Activated T-helper 1 cell treated with anti-CD3 and anti-CD28 coated beads, Interleukin-2, amount 50 U/mL, for 16 hours (primary cell): ENCODE measurements around the gene ENKUR.

Experiments used
- DNase-seq, 2 donors: peaks; one replicate each; pipeline ENCODE4 v3.0.0-alpha.2; 2020; ENCODE audit warnings: low read depth in 1 of 2, low spot score in 1 of 2

Gene ENKUR

GRCh38 chr10:24950439-24950838, 65.5 kb downstream of the ENKUR start:
- no peak for DNase-seq

DNA sequence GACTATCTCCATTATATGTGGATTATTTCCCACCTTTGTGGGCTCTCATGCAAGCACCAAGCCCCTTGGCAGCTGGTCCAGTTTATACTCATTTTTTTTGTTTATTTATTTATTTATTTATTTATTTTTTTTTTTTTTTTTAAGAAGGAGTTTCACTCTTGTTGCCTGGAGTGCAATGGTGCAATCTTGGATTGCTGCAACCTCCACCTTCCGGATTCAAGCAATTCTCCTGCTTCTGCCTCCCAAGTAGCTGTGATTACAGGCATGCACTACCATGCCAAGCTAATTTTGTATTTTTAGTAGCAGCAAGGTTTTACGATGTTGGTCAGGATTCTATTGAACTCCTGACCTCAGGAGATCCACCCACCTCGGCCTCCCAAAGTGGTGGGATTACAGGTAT, 66.3 kb downstream of the ENKUR start:
- no peak for DNase-seq

DNA sequence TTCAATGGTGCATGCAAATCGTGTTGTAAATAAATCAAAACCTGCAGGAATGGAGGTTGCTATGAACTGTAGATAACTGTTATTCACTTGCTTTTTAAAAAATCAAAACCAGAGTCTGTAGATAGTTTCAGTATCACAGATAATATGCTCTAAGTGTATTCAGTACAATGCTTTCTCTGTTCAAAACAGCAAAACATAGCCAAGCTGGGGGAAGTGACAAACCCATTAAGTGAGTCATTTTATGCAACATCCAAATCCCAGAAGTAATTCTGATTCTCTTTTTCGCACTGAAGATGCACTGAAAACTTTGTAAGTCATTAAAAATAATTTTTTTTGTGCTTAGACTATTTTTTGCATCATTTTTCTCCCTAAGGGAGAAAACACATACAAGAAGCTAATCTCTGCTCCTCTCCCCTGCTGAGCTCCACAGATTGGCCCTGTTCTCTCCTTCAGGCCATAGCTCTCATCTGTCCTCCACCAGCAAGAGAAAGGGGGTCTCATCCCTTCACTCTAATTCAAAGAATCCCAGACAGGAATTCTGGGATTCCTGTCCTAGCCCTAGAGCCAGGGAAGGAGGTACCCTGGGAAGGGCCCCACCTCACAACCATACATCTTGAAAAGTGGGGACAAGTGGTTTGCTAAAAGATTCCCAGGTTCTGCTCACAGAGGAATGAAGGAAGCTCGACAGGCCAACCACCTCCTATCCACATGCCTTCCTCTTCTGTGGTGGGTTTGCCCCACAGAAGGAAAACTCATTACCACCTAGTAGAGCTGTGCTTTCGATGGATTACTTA, 68.5 kb downstream of the ENKUR start:
- DNase-seq = no peak

GRCh38 chr10:24944512-24945255, 71.3 kb downstream of the ENKUR start:
- DNase-seq = no peak

- no peak for DNase-seq
Observed at GRCh38 chr10:24938525-24938924, 77.4 kb downstream of the ENKUR start.

DNA sequence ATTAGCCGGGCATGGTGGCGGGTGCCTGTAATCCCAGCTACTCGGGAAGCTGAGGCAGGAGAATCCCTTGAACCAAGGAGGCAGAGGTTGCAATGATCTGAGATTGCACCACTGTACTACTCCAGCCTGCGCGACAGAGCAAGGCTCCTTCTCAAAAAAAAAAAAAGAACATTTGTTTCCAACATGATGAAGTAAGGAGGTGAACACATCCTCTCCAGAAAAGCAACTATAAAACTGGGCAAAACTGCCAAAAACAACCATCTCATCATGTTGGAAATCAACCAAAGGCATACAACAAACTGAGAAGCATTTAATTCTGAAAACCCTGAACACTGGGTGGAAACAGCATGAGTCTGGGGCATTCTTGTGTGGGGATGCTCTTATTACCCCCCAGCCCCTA, 77.9 kb downstream of the ENKUR start:
- no peak for DNase-seq

DNA sequence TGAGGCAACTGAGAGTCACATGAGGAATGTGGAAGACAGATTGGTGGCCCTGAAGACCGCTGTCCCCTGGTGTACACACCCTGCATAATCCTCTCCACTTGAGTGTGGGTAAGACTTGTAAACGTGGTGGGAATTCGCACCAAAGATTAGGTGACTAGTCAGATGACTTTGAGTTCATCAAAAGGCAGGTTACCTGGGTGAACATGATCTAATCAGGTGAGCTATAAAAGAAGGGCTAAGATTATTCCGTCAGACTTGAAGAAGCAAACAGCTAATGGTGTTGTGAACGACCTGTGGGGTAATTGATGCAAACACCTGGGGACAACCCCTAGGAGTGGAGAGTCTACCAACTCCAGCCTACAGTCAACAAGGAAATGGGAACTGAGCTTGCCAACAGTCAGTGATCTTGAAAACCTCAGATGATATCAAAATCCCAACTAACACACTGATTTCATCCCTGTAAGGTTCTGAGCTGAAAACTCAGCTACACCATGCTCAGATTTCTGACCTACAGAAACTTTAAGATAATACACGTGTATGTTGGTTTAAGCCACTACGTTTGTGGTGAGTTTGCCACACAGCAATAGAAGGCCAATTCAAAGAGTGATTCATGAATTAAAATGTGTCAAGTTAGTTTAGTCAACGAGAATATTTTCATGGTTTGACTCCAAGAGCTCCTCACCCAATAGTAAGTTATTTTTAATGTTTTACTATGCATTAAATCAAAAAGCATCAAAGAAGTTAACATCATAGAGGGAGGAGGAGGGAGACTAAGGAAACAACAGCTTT, 80.3 kb downstream of the ENKUR start:
- no peak for DNase-seq
